CD4-positive, alpha-beta T cell treated with Interferon alpha-2 for 1 hour (primary cell): ENCODE measurements around the gene ZNF879.

Experiments used
- DNase-seq, 2 donors: peaks; one replicate each; pipeline ENCODE4 v3.0.0-alpha.2; 2020 to 2022

The ZNF879 gene

GRCh38 chr5:179023528-179024189 is at the start of gene ZNF879:
Gene ZNF879, plus strand, starts transcription at chr5:179023804. Its CDS starts 1,201 bp downstream, at chr5:179025005.
- DNase-seq, result peak; percentile 95 to 97

- no peak for DNase-seq
Measured at GRCh38 chr5:178981381-178981780, 42.2 kb upstream of the ZNF879 start.

DNA sequence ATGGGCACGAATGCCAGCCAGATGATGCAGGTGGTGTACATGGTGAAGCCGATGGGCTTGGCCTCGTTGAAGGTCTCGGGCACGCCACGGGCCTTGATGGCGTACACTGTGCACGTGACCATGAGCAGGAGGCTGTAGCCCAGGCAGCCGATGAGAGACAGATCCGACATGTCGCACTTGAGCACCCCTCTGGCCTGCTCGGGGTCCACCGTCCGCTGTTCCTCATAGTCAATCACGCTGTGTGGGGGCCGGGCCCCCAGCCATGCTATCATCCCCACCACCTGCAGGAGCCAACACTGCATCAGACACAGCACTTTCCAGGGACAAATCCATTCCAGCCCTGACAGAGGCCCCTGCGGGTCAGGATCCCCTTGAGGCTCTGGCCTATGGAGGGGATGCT is 40.7 kb upstream of the ZNF879 start:
- DNase-seq, result no peak

- no peak for DNase-seq
Measured at GRCh38 chr5:178983728-178984127, 39.9 kb upstream of the ZNF879 start.

DNA sequence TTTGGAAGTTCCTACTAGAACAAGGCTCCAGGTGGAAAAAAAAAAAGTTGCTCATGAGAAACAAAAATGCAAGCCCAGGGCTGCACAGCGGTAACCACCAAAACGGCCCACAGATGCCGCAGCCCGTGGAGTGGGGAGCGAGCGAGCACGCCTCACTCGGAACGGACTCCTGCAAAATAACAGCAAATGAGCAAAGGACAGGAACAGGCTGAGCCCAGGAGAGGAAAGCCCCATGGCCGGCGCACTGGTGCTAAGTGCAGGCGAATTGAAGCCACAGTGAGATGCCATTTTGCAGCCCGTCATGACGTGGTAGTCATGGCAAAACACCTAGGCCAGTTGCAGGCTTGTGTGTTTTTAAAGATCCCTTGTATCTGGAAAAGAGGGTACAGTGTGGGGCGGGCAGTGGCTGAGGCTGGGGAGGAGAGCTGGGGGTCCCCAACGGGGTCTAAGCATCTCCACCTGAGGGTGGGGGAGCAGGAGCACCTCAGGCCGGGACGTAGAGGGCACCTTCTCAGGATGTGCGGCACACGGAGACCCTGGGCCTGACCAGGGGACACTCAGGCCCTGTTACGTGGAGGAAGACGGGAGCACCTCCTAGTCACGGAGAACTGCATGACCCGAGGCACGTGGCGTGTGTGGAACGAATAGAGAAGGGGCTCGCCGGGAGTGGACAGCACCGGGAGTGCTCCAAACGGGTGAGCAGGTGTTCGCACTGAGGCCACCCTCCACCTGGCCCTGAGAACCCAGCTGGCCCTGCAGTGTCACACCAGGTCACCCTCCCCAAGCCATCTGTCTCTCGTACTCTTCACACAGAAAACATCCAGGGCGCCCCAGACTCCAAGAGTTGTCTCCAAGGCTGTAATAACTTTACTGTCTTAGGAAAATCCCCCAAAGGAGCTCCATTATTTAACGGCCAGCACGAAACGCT is 39.2 kb upstream of the ZNF879 start:
- no peak for DNase-seq

DNA sequence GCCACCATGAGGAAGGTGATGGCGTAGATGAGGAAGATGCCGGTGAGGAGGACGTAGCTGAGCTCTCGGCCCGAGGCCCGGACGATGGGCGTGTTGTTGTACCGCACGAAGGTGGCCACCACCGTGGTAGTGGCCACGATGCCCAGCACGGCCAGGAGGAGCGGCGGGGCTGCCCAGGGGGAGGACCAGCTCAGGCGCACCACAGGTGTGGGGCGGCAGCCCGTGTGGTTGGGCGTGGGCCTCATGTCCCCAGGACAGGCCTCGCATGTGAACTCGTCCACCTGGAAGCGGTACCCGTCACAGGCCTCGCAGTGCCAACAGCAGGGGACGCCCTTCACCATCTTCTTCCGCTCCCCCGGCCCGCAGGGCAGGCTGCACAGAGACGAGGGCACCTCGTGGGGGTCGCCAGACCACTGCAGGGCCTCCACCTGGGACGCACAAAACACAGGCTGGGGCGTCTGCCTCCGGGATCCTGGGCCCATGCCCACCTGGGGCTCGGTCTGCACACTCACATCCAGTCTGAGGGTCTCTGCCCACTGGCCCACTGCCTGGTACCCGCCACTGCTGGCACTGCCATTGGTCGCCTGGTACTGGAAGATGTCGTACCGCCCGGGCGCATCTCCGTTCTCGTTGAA is 37.2 kb upstream of the ZNF879 start:
- DNase-seq, result no peak

DNA sequence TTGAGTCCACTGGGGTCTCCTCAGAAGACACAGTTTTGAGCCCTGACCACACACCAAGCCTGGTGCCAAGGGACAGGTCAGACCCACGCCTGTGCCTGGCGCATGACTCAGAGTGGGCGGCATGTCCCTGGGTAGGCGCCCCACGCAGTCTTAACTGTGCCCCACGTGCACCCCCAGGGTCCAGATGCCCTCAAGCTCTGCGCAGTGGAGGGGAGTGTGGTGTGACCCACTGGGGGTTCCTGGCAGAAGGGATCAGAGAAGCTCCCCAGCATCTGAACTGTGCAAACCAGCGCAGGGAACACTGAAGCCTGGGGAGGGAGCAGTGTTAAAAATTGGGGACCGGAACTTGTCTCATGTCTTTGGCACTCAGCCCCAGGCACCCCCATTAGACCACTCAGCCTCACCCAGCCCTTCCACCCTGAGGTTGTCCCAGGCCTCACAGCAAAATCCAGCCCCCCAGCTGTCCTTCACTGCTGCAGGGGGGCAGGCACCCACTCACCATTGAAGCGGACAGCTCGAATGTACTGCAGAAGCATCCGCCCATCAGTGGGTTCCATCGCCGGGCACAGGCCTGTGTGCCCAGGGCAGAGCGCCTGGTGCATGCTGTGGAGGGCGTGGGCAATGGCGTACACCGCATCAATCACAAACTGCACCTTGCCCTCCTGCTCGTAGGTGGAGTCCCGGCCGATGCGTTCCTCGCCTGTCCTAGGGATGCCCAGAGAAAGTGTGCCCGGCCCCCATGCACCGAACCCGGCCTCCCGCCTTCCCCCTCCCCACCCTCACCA is 35.0 kb upstream of the ZNF879 start:
- no peak for DNase-seq

GRCh38 chr5:178989311-178989710 is 34.3 kb upstream of the ZNF879 start:
- DNase-seq, result no peak

- DNase-seq, result no peak
Measured at GRCh38 chr5:178990491-178990890, 33.1 kb upstream of the ZNF879 start.

- no peak for DNase-seq
Measured at GRCh38 chr5:178991190-178992145, 32.1 kb upstream of the ZNF879 start.

DNA sequence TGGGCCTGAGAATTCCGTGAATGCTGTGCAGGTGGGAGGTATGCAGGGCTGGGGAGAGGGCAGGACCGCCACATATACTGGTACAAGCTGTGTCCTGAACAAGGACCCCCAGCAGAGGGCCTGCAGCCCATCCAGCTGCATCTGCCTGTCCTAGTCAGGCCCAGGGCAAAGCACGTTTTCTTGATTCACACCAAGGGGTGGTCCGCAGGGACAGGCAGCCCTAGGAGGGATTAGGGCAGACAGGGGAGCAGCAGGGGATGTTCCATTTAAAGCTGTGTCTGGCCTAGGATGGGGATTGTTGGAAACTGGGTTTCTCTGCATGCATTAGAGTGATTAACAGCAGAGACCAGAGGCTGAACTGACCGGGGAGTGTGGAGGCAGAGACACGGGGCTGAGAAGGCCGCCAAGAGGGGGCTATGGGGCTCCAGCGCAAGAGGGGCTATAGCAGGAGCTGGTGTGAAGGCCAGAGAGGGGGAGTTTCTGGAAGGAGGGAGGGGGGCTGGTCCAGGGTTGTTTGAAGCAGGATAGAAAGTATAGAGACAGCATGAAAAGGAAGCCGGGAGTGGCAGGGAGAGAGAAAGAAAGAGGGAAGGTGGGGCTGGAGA is 31.2 kb upstream of the ZNF879 start:
- no peak for DNase-seq

DNA sequence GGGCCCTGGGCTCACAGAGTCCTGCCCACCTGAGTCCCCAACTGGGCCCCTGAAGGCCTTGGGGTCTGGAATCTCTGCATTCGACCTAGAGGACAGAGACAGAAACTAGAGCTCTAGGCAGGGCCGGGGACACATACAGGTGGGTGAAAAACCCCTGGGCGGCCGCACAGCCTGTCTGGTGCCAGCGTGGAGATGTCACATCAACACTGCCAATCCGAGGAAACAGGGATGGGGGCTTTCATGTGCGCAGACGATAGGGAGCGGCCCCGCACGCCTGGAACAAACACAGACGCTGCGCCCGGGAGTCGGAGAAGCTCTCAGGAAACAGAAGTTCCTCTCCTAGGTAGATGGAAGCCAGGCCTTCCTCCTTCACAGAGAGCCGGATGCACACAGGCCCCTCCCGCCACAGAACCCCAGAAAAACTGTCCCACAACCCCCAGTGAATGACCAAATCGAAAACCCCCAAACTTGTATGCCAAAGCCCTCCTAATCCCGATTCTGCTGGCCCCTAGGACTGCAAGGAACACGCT is 30.3 kb upstream of the ZNF879 start:
- DNase-seq, result no peak

- no peak for DNase-seq
Measured at GRCh38 chr5:178993955-178994579, 29.5 kb upstream of the ZNF879 start.

- no peak for DNase-seq
Measured at GRCh38 chr5:178994580-178995340, 28.8 kb upstream of the ZNF879 start, which contains the start of gene GRM6. Gene GRM6, minus strand, starts transcription at chr5:178995320. Its CDS starts 376 bp downstream, at chr5:178994944.

DNA sequence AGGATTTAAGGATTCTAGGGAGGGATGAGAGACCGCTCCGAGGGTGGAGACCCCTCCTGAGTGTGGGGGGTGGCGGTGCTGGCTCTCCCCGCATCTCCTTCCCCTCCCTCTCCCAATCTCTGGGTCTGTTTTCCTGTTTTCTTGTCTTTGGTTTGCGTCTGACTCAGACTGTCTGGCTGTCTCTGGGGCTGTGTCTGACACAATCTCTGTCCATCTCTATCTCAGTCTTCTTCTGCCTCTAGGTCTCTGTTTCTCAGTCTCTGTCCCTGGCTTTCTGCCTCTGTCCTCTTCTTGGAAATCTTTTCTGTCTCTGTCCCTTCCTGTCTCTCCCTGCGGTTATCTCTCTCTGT is 28.3 kb upstream of the ZNF879 start:
- no peak for DNase-seq

GRCh38 chr5:178996156-178996555 is 27.4 kb upstream of the ZNF879 start:
- no peak for DNase-seq

GRCh38 chr5:178997191-178997590 is 26.4 kb upstream of the ZNF879 start:
- no peak for DNase-seq

- no peak for DNase-seq
Measured at GRCh38 chr5:178998441-178998840, 25.2 kb upstream of the ZNF879 start.

DNA sequence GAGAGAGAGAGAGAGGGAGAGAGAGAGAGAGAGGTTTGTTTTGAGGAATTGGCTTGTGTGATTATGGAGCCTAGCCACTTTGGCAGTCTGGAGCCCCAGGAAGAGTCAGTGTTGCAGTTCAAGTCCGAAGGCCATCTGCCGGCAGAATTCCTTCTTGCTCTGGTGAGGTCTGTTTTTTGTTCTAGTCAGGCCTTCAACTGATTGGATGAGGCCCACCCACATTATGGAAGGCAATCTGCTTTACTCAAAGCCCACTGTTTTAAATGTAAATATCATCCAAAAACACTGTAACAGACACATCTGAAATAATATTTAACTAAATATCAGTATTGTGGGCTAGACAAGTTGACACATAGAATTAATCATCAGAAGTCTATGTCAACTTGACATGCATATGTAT is 17.0 kb upstream of the ZNF879 start:
- DNase-seq, result no peak

- peak in 1 of 2 donors; percentile 3 for DNase-seq
Measured at GRCh38 chr5:179008667-179009066, 14.9 kb upstream of the ZNF879 start.
